ENCODE results near the gene ACAT1. TPM values are rescaled to one million over a fixed set of nuclear protein-coding genes. Genes with fewer than 3 reads are reported as not detected.

The ACAT1 gene
- total and polyA plus RNA-seq, 2 of the 8 experiments (the other 6 are each of a cell fraction or from before 2014, with no cell fraction given): 30.4 to 30.9 TPM

DNA sequence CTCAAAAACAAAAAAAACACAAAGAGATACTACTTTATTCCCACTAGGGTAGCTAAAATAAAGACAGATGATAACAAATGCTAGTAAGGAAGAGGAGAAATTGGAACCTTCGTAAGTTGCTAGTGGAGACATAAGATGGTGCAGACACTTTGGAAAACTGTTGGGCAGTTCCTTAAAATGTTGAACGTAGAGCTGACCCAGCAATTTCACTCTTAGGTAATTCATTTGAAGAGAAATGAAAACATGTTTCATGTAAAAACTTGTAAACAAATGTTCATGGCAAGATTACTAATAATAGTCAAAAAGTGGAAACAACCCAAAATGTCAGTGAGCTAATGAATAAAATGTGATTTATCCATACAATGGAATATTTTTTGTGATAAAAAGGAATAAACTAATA is 29.2 kb upstream of the ACAT1 start:
- H3K79me1 ChIP-seq (ENCODE audit: low read depth, low read length): no peaks in the 10 kb centered on the region
- ChIA-PET CTCF (ENCODE audit: partially characterized antibody) (interaction anchor here (0.9 to 1.0 kb wide), 3 partner anchors 10 to 83 kb away, joined by 3 to 4 read pairs (median 3); partner anchors contain the start of gene CUL5), POLR2A (ENCODE audit: partially characterized antibody) (interaction anchor here (1.9 kb wide), 1 partner anchor 130 kb away, joined by 4 read pairs; the partner anchor contains the start of genes ATM and NPAT)
- H3K9me3 ChIP-seq (ENCODE audit: insufficient read depth in 2 of 2, low read depth in 1 of 2, low read length in 1 of 2): no peaks in the 10 kb centered on the region
- H3K79me2 ChIP-seq (ENCODE audit: control insufficient read depth in 1 of 2, insufficient read depth in 2 of 2, low read length in 2 of 2): no peaks in the 10 kb centered on the region
- FAIRE-seq (no peak), DNase-seq (ENCODE audit: low read depth in 1 of 2, low spot score in 2 of 2) (no peak)
- no peaks in the 10 kb centered on the region for H3K4me1 ChIP-seq (replicated peaks in 1 of 4; ENCODE audit: control insufficient read depth in 3 of 4, insufficient read depth in 4 of 4, low read length in 3 of 4)
- H3K27me3 ChIP-seq (replicated peaks in 1 of 4; ENCODE audit: control insufficient read depth in 3 of 4, extremely low read depth in 1 of 4, insufficient read depth in 3 of 4, low read length in 3 of 4): no peaks in the 10 kb centered on the region
- 47% methylated on average over 2 of the region's 2 CpGs; no CpG with 5 or more reads in 1 of the 2 experiments for WGBS, 2 experiments (ENCODE audit: extremely low coverage in 1 of 2, insufficient coverage in 1 of 2, insufficient read length in 1 of 2, insufficient replicate concordance in 2 of 2, low coverage in 1 of 2, low lambda C conversion rate in 2 of 2, missing lambda C conversion rate in 1 of 2)
- no peak overlapping the region for H3K27ac ChIP-seq (ENCODE audit: low read depth, low read length)
- no peaks in the 10 kb centered on the region for H4K20me1 ChIP-seq (replicated peaks in 1 of 2; ENCODE audit: control insufficient read depth in 1 of 2, insufficient read depth in 2 of 2, low read length in 2 of 2)
- no peak overlapping the region for H2BK20ac ChIP-seq (ENCODE audit: low read length)
- H4K91ac ChIP-seq (replicated peaks; ENCODE audit: insufficient read length, low read length): no peak overlapping the region
- no peak overlapping the region for H2BK15ac ChIP-seq (ENCODE audit: low read length)
- no peaks in the 10 kb centered on the region for H3K23me2 ChIP-seq (ENCODE audit: low read depth, low read length)
- H2AK5ac ChIP-seq (ENCODE audit: low read depth, low read length): no peak overlapping the region
- H2BK5ac ChIP-seq (ENCODE audit: low read depth, low read length): no peak overlapping the region
- peaks cover 2 to 22% (median 10%) of the 10 kb centered on the region in 4 experiments; a peak in 6 of 8 replicates for H3K36me3 ChIP-seq (ENCODE audit: control insufficient read depth in 2 of 4, insufficient read depth in 4 of 4, low read length in 3 of 4)
- H3K56ac ChIP-seq (replicated peaks; ENCODE audit: insufficient read length, low read depth, low read length): no peak overlapping the region
- no peak overlapping the region for H3K9ac ChIP-seq (replicated peaks in 1 of 4; ENCODE audit: extremely low read depth in 1 of 4, low read depth in 3 of 4, low read length in 3 of 4)
- no peak overlapping the region for H4K8ac ChIP-seq (ENCODE audit: extremely low read depth, insufficient read depth, low read length)
- TF ChIP-seq SIX5 (IDR thresholded peaks at IDR 0.05; ENCODE audit: low read depth, low read length) (no peak), KDM1A (IDR thresholded peaks at IDR 0.05; ENCODE audit: borderline replicate concordance, low read length) (no peak), CHD2 (IDR thresholded peaks at IDR 0.05; ENCODE audit: low read length) (no peak), HDAC6 (IDR thresholded peaks at IDR 0.05; ENCODE audit: low read depth, low read length) (no peak)
- TF ChIP-seq, protein P1, sequence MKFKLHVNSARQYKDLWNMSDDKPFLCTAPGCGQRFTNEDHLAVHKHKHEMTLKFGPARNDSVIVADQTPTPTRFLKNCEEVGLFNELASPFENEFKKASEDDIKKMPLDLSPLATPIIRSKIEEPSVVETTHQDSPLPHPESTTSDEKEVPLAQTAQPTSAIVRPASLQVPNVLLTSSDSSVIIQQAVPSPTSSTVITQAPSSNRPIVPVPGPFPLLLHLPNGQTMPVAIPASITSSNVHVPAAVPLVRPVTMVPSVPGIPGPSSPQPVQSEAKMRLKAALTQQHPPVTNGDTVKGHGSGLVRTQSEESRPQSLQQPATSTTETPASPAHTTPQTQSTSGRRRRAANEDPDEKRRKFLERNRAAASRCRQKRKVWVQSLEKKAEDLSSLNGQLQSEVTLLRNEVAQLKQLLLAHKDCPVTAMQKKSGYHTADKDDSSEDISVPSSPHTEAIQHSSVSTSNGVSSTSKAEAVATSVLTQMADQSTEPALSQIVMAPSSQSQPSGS (IDR thresholded peaks at IDR 0.05; ENCODE audit: low read length): no peak
- no peak overlapping the region for H2BK120ac ChIP-seq (replicated peaks; ENCODE audit: low read depth, low read length)
- H3K14ac ChIP-seq (ENCODE audit: insufficient read length): no peak overlapping the region
- no peak overlapping the region for H3K18ac ChIP-seq (ENCODE audit: extremely low read depth, low read length)
- H3K23ac ChIP-seq (ENCODE audit: insufficient read length): no peak overlapping the region
- H2BK12ac ChIP-seq (ENCODE audit: low read depth, low read length): no peak overlapping the region
- no peak overlapping the region for H2AFZ ChIP-seq (ENCODE audit: low read length)
- no peak overlapping the region for H3K4me2 ChIP-seq (ENCODE audit: insufficient read depth in 1 of 2, low read depth in 2 of 2, low read length in 2 of 2)
- no peak overlapping the region for H3K4ac ChIP-seq (replicated peaks; ENCODE audit: insufficient read length, low read depth, low read length)
- H4K5ac ChIP-seq (ENCODE audit: insufficient read length, low read depth, low read length): no peak overlapping the region
- no peak overlapping the region for H3K4me3 ChIP-seq (ENCODE audit: extremely low read depth in 1 of 4, insufficient read depth in 2 of 4, low read depth in 3 of 4, low read length in 4 of 4)

All from H1 (cell line).